Smooth muscle cell (in vitro differentiated cells): ENCODE data around the gene ISL2. TPM values are rescaled to one million over a fixed set of nuclear protein-coding genes. Genes with fewer than 3 reads are reported as not detected.

Experiments
- DNase-seq: peaks from one replicate; lab custom pipeline; 2025; ENCODE audit not compliant: unreplicated experiment; lab: John Stamatoyannopoulos, UW
- H2AFZ ChIP-seq: fragments of 200-600 bp; sonication (generic); 2 replicates; pipeline ENCODE4 v1.6.0; 2016; ENCODE audit warnings: antibody characterized with exemption, low read depth, mild to moderate bottlenecking
- H3F3A ChIP-seq: fragments of 200-600 bp; sonication (generic); 2 replicates; pipeline ENCODE4 v1.6.0; 2017; ENCODE audit warnings: antibody characterized with exemption, low read depth
- H3K27ac ChIP-seq: fragments of 200-600 bp; sonication (generic); 2 replicates; pipeline ENCODE4 v1.5.1; 2016; ENCODE audit warnings: low read depth, mild to moderate bottlenecking
- H3K27me3 ChIP-seq: fragments of 200-600 bp; sonication (generic); 2 replicates; pipeline ENCODE4 v1.6.1; 2016; ENCODE audit warnings: low read depth, mild to moderate bottlenecking
- H3K36me3 ChIP-seq: fragments of 200-600 bp; sonication (generic); 2 replicates; pipeline ENCODE4 v1.5.1; 2016; ENCODE audit warnings: low read depth
- H3K4me1 ChIP-seq: fragments of 200-600 bp; sonication (generic); 2 replicates; pipeline ENCODE4 v1.5.1; 2016; ENCODE audit warnings: low read depth
- H3K4me2 ChIP-seq: fragments of 200-600 bp; sonication (generic); 2 replicates; pipeline ENCODE4 v1.6.0; 2016; ENCODE audit warnings: mild to moderate bottlenecking
- H3K4me3 ChIP-seq: fragments of 200-600 bp; sonication (generic); 2 replicates; pipeline ENCODE4 v1.5.1; 2016; ENCODE audit warnings: mild to moderate bottlenecking
- H3K79me2 ChIP-seq: fragments of 200-600 bp; sonication (generic); 2 replicates; pipeline ENCODE4 v1.6.0; 2016; ENCODE audit warnings: low read depth, mild to moderate bottlenecking
- H3K9ac ChIP-seq: fragments of 200-600 bp; sonication (generic); 2 replicates; pipeline ENCODE4 v1.6.0; 2016; ENCODE audit warnings: low read depth
- H3K9me3 ChIP-seq: fragments of 200-600 bp; sonication (generic); replicated peaks from 2 replicates; pipeline ENCODE4 v1.5.1; 2016; ENCODE audit warnings: low read depth
- H4K20me1 ChIP-seq: fragments of 200-600 bp; sonication (generic); 2 replicates; pipeline ENCODE4 v1.6.0; 2016; ENCODE audit warnings: low read depth
- WGBS: methylation state at CpG from one replicate; pipeline ENCODE4 v1.1.7; 2016; ENCODE audit warnings: low lambda C conversion rate; 5-methylcytosine and 5-hydroxymethylcytosine counted together
- polyA plus RNA-seq: library from polyadenylated mRNA; unstranded; fragments of >200 nt; fragmentation: Nextera tagmentation; extraction: Ambion mirVana; gene quantifications from 2 replicates; pipeline ENCODE4 v1.2.1, GENCODE V29; 2016
- total RNA-seq: library from RNA; depleted of rRNA; stranded (reverse); fragments of >200 nt; gene quantifications from 2 replicates; pipeline ENCODE4 v1.2.3, GENCODE V29; 2014
- TF ChIP-seq, protein P1 (sequence below): fragments of 200-600 bp; sonication (generic); IDR thresholded peaks from 2 replicates; pipeline ENCODE4 v1.5.1; 2017; ENCODE audit warnings: borderline replicate concordance, mild to moderate bottlenecking, antibody characterized with exemption; ENCODE audit not compliant: insufficient read depth, poor library complexity, severe bottlenecking

ISL2 gene
- total and polyA plus RNA-seq, 2 experiments from 2014 or later, result 0.22 TPM; not detected in 1

- no peak overlapping the region for H3K27ac ChIP-seq
- H3K4me2 ChIP-seq, result no peak overlapping the region
- no peak overlapping the region for H3K9ac ChIP-seq
- H4K20me1 ChIP-seq, result no peaks in the 10 kb centered on the region
- 88% methylated on average over 2 of the region's 2 CpGs for WGBS
- no peaks in the 10 kb centered on the region for H3F3A ChIP-seq
- no peak overlapping the region for H3K4me3 ChIP-seq
- no peaks in the 10 kb centered on the region for H3K36me3 ChIP-seq
- no peak overlapping the region for H2AFZ ChIP-seq
- no peaks in the 10 kb centered on the region for H3K4me1 ChIP-seq
- no peaks in the 10 kb centered on the region for H3K27me3 ChIP-seq
- no peaks in the 10 kb centered on the region for H3K79me2 ChIP-seq
- H3K9me3 ChIP-seq, result no peaks in the 10 kb centered on the region
- TF ChIP-seq, protein P1, sequence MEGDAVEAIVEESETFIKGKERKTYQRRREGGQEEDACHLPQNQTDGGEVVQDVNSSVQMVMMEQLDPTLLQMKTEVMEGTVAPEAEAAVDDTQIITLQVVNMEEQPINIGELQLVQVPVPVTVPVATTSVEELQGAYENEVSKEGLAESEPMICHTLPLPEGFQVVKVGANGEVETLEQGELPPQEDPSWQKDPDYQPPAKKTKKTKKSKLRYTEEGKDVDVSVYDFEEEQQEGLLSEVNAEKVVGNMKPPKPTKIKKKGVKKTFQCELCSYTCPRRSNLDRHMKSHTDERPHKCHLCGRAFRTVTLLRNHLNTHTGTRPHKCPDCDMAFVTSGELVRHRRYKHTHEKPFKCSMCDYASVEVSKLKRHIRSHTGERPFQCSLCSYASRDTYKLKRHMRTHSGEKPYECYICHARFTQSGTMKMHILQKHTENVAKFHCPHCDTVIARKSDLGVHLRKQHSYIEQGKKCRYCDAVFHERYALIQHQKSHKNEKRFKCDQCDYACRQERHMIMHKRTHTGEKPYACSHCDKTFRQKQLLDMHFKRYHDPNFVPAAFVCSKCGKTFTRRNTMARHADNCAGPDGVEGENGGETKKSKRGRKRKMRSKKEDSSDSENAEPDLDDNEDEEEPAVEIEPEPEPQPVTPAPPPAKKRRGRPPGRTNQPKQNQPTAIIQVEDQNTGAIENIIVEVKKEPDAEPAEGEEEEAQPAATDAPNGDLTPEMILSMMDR, result no peak
- DNase-seq, result no peak
Measured at GRCh38 chr15:76384409-76384808, 47.8 kb downstream of the ISL2 start.

DNA sequence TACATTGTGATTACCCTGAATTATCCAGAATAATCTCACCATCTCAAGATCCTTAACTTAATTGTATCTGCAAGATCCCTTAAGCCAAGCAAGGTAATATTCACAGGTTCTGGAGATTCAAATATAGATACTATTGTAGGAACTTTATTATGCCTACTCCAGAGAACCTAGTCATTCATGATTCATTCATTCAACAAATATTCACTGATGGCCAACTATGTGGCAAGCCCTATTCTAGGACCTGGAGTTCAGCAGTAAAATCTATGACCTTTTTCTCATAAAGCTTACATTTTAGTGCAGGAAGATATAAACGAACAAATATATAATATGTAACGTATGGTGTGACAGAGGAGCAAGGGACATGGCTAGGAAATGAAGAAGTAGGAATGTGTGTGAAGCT is 49.6 kb downstream of the ISL2 start:
- no peaks in the 10 kb centered on the region for H3K27me3 ChIP-seq
- no peaks in the 10 kb centered on the region for H3K9me3 ChIP-seq
- H3K79me2 ChIP-seq, result no peaks in the 10 kb centered on the region
- H3F3A ChIP-seq, result no peaks in the 10 kb centered on the region
- H3K36me3 ChIP-seq, result no peaks in the 10 kb centered on the region
- H2AFZ ChIP-seq, result no peak overlapping the region
- no peak overlapping the region for H3K4me2 ChIP-seq
- 94% methylated on average over 2 of the region's 2 CpGs for WGBS
- H3K4me1 ChIP-seq, result no peaks in the 10 kb centered on the region
- no peak overlapping the region for H3K4me3 ChIP-seq
- H3K27ac ChIP-seq, result no peak overlapping the region
- TF ChIP-seq, protein P1, result no peak
- H4K20me1 ChIP-seq, result no peaks in the 10 kb centered on the region
- no peak overlapping the region for H3K9ac ChIP-seq
- DNase-seq, result no peak

DNA sequence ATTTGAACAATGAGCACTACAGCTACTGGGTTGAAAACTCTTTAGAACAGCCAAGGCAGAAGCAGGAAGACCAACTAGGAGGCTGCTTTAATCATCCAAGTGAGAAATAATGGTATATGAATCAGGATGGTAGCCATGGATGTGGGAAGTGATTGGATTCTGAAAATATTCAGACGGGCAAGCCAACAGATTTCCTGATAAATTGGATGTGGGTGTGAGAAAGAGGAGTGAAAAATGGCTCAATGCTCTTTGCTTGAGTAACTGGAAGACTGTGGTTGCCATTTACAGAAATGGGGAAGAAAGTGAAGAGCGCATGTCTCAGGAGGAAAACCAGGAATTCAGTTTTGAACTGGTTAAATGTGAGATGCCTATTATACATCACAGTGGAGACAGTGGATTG is 50.4 kb downstream of the ISL2 start:
- no peak overlapping the region for H3K27ac ChIP-seq
- no peak overlapping the region for H3K4me2 ChIP-seq
- no peaks in the 10 kb centered on the region for H4K20me1 ChIP-seq
- H3K9me3 ChIP-seq, result no peaks in the 10 kb centered on the region
- H2AFZ ChIP-seq, result no peak overlapping the region
- no peak overlapping the region for H3K4me3 ChIP-seq
- TF ChIP-seq, protein P1, result no peak
- H3F3A ChIP-seq, result no peaks in the 10 kb centered on the region
- H3K36me3 ChIP-seq, result no peaks in the 10 kb centered on the region
- no peaks in the 10 kb centered on the region for H3K4me1 ChIP-seq
- DNase-seq, result no peak
- no peaks in the 10 kb centered on the region for H3K79me2 ChIP-seq
- no peak overlapping the region for H3K9ac ChIP-seq
- no peaks in the 10 kb centered on the region for H3K27me3 ChIP-seq
- WGBS, result 97% methylated on average over 2 of the region's 2 CpGs

GRCh38 chr15:76390571-76390970 is 54.0 kb downstream of the ISL2 start:
- Histone ChIP-seq H3K9me3 (no peaks in the 10 kb centered on the region), H3F3A (no peaks in the 10 kb centered on the region), H4K20me1 (no peaks in the 10 kb centered on the region), H3K9ac (no peak overlapping the region), H2AFZ (no peak overlapping the region), H3K4me1 (no peaks in the 10 kb centered on the region), H3K79me2 (no peaks in the 10 kb centered on the region), H3K4me2 (no peak overlapping the region), H3K4me3 (no peak overlapping the region), H3K27ac (no peak overlapping the region), H3K27me3 (no peaks in the 10 kb centered on the region), H3K36me3 (no peaks in the 10 kb centered on the region)
- TF ChIP-seq, protein P1, result no peak
- no peak for DNase-seq
